ENCODE data around the gene GMDS. TPM values are rescaled to one million over a fixed set of nuclear protein-coding genes. Genes with fewer than 3 reads are reported as not detected.

Gene GMDS
- total and polyA plus RNA-seq, 2 donors (not counting 3 experiments of a cell fraction or from before 2014, with no cell fraction given) = 9.8 to 23.5 TPM

DNA sequence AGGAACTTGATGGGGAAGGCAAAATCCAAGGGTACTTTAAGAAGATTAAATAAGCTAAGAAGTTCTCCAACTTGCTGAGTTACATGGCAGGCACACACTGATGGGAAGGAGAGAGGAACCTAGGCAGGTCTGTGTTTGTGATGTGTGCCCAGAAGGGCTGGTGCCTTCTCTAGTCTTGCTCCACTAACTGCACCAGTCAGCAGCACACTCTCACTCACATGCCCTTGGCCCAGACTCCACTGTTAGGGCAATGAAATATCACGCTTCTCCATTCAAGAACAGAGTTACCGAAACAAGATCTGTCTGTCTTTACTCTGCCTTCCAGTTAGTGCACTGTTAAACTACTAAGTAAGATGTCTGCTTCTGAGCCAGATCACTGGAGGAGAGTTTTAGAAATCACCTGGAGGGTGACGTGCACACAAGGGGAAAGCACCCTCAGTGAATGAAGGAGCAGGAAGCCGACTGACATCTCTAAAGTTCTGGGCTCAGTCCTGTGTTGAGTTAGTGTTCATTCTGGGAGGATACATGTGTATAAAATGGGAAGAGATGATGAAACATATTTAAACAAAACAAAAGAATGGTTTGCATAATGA lies 384.6 kb downstream of the GMDS start:
- no peaks in the 10 kb centered on the region for H3K9me3 ChIP-seq (replicated peaks; ENCODE audit: control insufficient read depth, insufficient read depth, low read length)
- dilution Hi-C loops (cut with MboI; ENCODE audit: extremely low pct_ligation_motif_present, low sequenced_read_pairs) = no loop called here
- H3K36me3 ChIP-seq (ENCODE audit: control insufficient read depth in 2 of 2, extremely low read depth in 1 of 2, insufficient read depth in 2 of 2, low read length in 2 of 2) = no peaks in the 10 kb centered on the region
- H3K9me1 ChIP-seq (replicated peaks; ENCODE audit: control insufficient read depth, extremely low read depth, insufficient read depth, low read length) = no peaks in the 10 kb centered on the region
- TF ChIP-seq MYC (IDR thresholded peaks at IDR 0.05; ENCODE audit: low read depth, low read length) (no peak), POLR2AphosphoS5 (IDR thresholded peaks at IDR 0.05; ENCODE audit: insufficient read depth, low read depth, low read length) (no peak), POLR2A (IDR thresholded peaks at IDR 0.05; ENCODE audit: low read depth, low read length) (no peak), GATA2 (IDR thresholded peaks at IDR 0.05; ENCODE audit: insufficient read depth, insufficient read length, low read depth, low read length) (no peak), JUN (IDR thresholded peaks at IDR 0.05; ENCODE audit: borderline replicate concordance, insufficient read depth, insufficient read length, low read depth) (no peak), FOS (IDR thresholded peaks at IDR 0.05; ENCODE audit: borderline replicate concordance, insufficient read depth, low read length) (no peak), MAX (IDR thresholded peaks at IDR 0.05; ENCODE audit: insufficient read depth, insufficient read length) (no peak), EZH2 (IDR thresholded peaks at IDR 0.05; ENCODE audit: borderline replicate concordance, low read depth, low read length, severe bottlenecking) (no peak)
- TF ChIP-seq, protein P1, sequence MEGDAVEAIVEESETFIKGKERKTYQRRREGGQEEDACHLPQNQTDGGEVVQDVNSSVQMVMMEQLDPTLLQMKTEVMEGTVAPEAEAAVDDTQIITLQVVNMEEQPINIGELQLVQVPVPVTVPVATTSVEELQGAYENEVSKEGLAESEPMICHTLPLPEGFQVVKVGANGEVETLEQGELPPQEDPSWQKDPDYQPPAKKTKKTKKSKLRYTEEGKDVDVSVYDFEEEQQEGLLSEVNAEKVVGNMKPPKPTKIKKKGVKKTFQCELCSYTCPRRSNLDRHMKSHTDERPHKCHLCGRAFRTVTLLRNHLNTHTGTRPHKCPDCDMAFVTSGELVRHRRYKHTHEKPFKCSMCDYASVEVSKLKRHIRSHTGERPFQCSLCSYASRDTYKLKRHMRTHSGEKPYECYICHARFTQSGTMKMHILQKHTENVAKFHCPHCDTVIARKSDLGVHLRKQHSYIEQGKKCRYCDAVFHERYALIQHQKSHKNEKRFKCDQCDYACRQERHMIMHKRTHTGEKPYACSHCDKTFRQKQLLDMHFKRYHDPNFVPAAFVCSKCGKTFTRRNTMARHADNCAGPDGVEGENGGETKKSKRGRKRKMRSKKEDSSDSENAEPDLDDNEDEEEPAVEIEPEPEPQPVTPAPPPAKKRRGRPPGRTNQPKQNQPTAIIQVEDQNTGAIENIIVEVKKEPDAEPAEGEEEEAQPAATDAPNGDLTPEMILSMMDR (IDR thresholded peaks at IDR 0.05; ENCODE audit: extremely low read depth in 1 of 2, insufficient read depth in 1 of 2, low read depth in 1 of 2, low read length in 2 of 2) = no peak
- H3K4me1 ChIP-seq (ENCODE audit: control insufficient read depth, extremely low read depth, insufficient read depth, low read length) = no peaks in the 10 kb centered on the region
- FAIRE-seq (no peak), DNase-seq (ENCODE audit: low read depth, low spot score) (no peak)
- no peak overlapping the region for H3K27ac ChIP-seq (ENCODE audit: insufficient read depth, low read depth, low read length)
- intact Hi-C loops (cut with micrococcal nuclease) = no loop called here
- ChIA-PET POLR2A (no interaction called here), CTCF (no interaction called here)
- H3K27me3 ChIP-seq (ENCODE audit: control insufficient read depth in 2 of 2, insufficient read depth in 2 of 2, low read length in 2 of 2) = no peaks in the 10 kb centered on the region
- H3K79me2 ChIP-seq (ENCODE audit: control insufficient read depth, insufficient read depth, low read length) = no peaks in the 10 kb centered on the region
- BruUV-seq (replicated peaks) = no TSS peak
- H3K9ac ChIP-seq (replicated peaks; ENCODE audit: extremely low read depth, insufficient read depth, low read length) = no peak overlapping the region
- no peaks in the 10 kb centered on the region for H4K20me1 ChIP-seq (replicated peaks; ENCODE audit: control insufficient read depth, extremely low read depth, insufficient read depth, low read length)
- H3K4me2 ChIP-seq (ENCODE audit: insufficient read depth, low read length) = no peak overlapping the region
- no peak overlapping the region for H3K4me3 ChIP-seq (replicated peaks in 1 of 3; ENCODE audit: insufficient read depth in 1 of 3, low read depth in 1 of 3, low read length in 3 of 3)
- H2AFZ ChIP-seq (ENCODE audit: low read depth, low read length) = no peak overlapping the region

All from endothelial cell of umbilical vein (primary cell).